Subcutaneous abdominal adipose tissue (tissue), 5 donors: Measurements from ENCODE around the gene DPH3.
A peak's percentile ranks its signal among the peaks of the same experiment; 100 is the strongest.

Source experiments
- H3K27ac ChIP-seq: one replicate; pipeline ENCODE4 v1.7.0; 2013; ENCODE audit warnings: low read depth, mild to moderate bottlenecking, inconsistent platforms, low read length, moderate library complexity
- H3K27me3 ChIP-seq, 5 donors: one replicate each; pipeline ENCODE4 v1.7.0; 2013; ENCODE audit warnings: low read length in 5 of 5, inconsistent platforms in 1 of 5; ENCODE audit not compliant: control insufficient read depth in 5 of 5, insufficient read depth in 4 of 5
- H3K36me3 ChIP-seq, 5 donors: one replicate each; pipeline ENCODE4 v1.7.0; 2013; ENCODE audit warnings: low read length in 5 of 5; ENCODE audit not compliant: control insufficient read depth in 5 of 5, insufficient read depth in 5 of 5
- H3K4me1 ChIP-seq, 5 donors: one replicate each; pipeline ENCODE4 v1.7.0; 2013; ENCODE audit warnings: low read length in 5 of 5, mild to moderate bottlenecking in 3 of 5, moderate library complexity in 1 of 5; ENCODE audit not compliant: control insufficient read depth in 5 of 5, insufficient read depth in 5 of 5
- H3K4me3 ChIP-seq, 5 donors: one replicate each; pipeline ENCODE4 v1.7.0; 2013; ENCODE audit warnings: low read length in 5 of 5, low read depth in 1 of 5
- H3K9ac ChIP-seq, 5 donors: one replicate each; pipeline ENCODE4 v1.7.0; 2013; ENCODE audit warnings: low read length in 5 of 5, mild to moderate bottlenecking in 4 of 5, moderate library complexity in 3 of 5
- H3K9me3 ChIP-seq, 5 donors: one replicate each; pipeline ENCODE4 v1.7.0; 2013; ENCODE audit warnings: low read length in 5 of 5; ENCODE audit not compliant: control insufficient read depth in 5 of 5
- donor health status: healthy.
- donor health status: healthy.
- donor health status: healthy.
- donor health status: healthy.
- donor health status: healthy.

Gene DPH3

DNA sequence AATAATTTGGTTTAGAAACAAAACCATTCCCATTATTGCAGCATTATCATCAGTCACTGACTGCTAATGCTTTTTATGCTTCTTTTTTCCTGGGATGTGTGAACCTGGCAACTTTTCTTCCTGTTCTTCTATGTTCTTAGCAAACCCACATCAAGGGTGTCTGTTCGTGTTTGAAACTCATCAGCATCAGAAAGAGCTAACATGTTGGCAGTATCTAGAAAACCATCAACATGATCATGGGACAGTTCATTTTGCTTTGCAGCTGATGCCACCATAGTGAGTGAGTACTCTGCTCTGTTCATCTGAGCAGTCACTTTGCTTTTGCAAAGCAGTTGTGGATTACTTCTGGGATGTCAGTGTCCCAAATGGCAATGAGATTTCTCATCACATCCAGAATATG lies 5.9 kb downstream of the DPH3 start:
- Histone ChIP-seq H3K27ac (peak overlapping the region; percentile 19), H3K27me3 (no peaks in the 10 kb centered on the region), H3K36me3 (peaks cover 14 to 31% (median 23%) of the 10 kb centered on the region in 5 donors), H3K9ac (no peak overlapping the region), H3K4me1 (peaks cover under 1 to 14% (median 10%) of the 10 kb centered on the region in 5 donors), H3K4me3 (no peak overlapping the region), H3K9me3 (no peaks in the 10 kb centered on the region)

DNA sequence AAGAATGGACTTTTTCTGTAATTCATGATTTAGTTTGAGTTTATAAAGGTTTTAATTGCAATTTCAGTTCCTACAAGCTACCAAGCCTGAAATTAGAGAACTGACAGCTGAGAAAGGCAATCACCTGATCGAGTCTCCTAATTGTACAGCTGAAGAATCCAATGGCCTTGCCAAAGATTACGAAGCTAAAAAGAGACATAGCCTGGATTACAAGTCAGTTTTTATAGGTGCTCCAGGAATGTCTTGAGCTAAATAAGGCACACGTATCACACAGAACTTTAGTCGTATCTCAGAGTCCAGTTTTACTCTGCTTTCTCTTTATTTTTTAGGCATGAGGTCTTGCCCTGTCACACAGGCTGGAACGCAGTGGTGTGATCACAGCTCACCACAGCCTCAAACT lies 6.6 kb downstream of the DPH3 start:
- Histone ChIP-seq H3K36me3 (peaks cover 14 to 31% (median 23%) of the 10 kb centered on the region in 5 donors), H3K27me3 (no peaks in the 10 kb centered on the region), H3K4me1 (peaks cover 5 to 15% (median 14%) of the 10 kb centered on the region in 5 donors), H3K9ac (no peak overlapping the region), H3K9me3 (no peaks in the 10 kb centered on the region), H3K27ac (peak overlapping the region; percentile 19), H3K4me3 (no peak overlapping the region)

DNA sequence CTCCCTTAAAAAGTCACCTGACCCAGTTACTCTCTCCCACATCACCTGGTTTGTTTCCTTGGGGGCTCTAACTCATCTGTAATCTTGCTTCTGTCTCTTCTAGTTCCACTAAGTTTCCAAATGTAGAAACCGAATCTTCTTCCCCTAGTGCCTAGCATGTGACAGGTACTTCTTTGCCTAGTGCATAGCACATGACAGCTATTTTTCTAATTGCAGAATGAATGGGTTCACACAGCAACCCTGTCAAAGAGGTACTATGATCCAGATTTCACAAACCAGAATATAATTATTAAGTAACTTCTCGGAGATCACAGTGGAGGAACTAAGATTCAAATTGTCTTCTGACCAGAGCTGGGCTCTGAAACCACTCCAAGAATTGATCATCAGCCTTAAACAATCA lies 7.4 kb downstream of the DPH3 start:
- Histone ChIP-seq H3K27ac (no peak overlapping the region), H3K4me3 (no peak overlapping the region), H3K9ac (no peak overlapping the region), H3K36me3 (peaks cover 14 to 31% (median 23%) of the 10 kb centered on the region in 5 donors), H3K9me3 (no peaks in the 10 kb centered on the region), H3K4me1 (peaks cover 5 to 18% (median 15%) of the 10 kb centered on the region in 5 donors), H3K27me3 (no peaks in the 10 kb centered on the region)

DNA sequence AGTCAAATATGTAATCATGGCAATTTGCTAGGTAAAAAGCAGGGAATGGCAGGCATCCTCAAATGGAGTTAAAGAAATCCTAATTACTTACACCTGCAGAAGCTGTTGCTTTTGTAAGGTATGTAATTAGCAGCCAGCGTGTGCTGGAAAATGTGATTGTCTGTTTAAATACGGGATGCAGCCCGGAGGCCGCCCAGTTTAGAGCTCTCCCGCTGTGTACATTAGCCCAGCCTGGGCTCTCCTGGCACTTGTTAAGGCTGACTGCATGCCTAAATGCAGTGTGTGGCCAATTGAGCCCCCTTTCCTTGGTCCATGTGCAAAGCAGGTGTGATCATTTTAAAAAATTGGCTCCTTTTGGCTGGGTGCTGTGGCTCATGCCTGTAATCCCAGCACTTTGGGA lies 9.0 kb downstream of the DPH3 start:
- H3K27me3 ChIP-seq = no peaks in the 10 kb centered on the region
- H3K9me3 ChIP-seq = no peaks in the 10 kb centered on the region
- no peak overlapping the region for H3K4me3 ChIP-seq
- peaks cover 14 to 29% (median 23%) of the 10 kb centered on the region in 5 donors for H3K36me3 ChIP-seq
- peaks cover 5 to 20% (median 13%) of the 10 kb centered on the region in 5 donors for H3K4me1 ChIP-seq
- no peak overlapping the region for H3K27ac ChIP-seq
- H3K9ac ChIP-seq = no peak overlapping the region

DNA sequence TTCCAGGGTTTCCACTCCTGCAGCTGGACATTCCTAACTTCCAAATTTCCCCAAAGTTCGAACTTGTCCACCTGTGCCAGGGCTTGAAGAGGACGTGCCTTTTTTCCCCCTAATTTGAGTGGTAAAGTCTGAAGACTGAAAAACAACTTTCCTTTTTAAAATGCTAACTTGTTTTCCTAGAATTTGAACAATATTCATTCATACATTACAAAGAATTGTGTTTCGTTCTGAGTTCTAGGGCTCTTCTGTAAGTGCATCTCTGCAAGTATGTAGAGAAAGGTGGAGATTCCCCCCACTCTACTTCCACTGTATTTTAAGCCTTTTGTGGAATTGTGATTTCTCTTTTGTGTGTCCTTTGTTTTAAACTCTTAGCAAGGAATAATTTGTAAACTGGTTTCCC lies 9.4 kb downstream of the DPH3 start:
- no peaks in the 10 kb centered on the region for H3K9me3 ChIP-seq
- no peak overlapping the region for H3K4me3 ChIP-seq
- H3K27ac ChIP-seq = no peak overlapping the region
- peaks cover 5 to 20% (median 13%) of the 10 kb centered on the region in 5 donors for H3K4me1 ChIP-seq
- peaks cover 10 to 25% (median 19%) of the 10 kb centered on the region in 5 donors for H3K36me3 ChIP-seq
- H3K27me3 ChIP-seq = no peaks in the 10 kb centered on the region
- H3K9ac ChIP-seq = no peak overlapping the region

DNA sequence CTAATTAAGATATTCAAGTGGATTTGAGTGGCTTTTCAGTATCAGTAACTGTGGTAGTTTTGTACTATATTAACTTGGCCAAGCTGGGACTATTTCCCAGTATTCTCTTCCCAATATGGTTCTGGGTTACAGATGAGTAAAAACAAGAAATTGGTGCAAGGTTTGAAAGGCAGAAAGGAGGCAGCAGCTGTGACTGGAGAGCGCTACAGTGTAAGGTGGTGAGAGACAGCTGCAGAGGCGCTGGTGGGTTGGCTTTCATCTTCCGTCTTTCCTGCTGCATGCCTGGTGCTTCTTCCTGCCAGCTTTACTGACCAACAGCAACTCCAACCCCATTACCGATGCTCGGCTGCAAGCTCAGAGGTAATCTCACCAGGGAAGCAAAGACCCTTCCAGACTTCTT lies 9.8 kb downstream of the DPH3 start:
- Histone ChIP-seq H3K9ac (no peak overlapping the region), H3K27me3 (no peaks in the 10 kb centered on the region), H3K27ac (no peak overlapping the region)

DNA sequence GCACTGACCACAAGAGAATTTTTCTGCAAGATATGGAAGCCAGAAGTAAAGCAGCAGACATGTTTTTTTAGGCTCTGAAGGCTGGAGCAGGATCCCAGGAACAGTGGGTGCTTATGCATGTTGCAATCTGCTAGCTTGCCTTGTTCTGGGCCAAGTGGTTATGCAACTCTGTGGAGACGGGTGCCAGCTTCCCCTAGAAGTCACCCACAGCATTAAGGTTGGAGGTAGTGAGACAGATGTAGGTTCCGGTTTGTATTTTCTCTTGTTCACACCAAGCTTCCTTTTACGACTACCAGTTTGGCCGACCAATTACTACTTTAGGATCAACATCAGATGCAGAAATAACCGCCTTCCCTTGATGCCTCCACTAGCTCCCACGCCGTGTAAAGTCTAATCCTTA lies 11.1 kb downstream of the DPH3 start:
- Histone ChIP-seq H3K27ac (no peak overlapping the region), H3K4me3 (no peak overlapping the region)

More for the DNA sequence above, 9.8 kb downstream of the DPH3 start:
- Histone ChIP-seq H3K36me3 (peaks cover 6 to 21% (median 15%) of the 10 kb centered on the region in 5 donors), H3K4me3 (no peak overlapping the region), H3K9me3 (no peaks in the 10 kb centered on the region), H3K4me1 (peaks cover 5 to 20% (median 13%) of the 10 kb centered on the region in 5 donors)

DNA sequence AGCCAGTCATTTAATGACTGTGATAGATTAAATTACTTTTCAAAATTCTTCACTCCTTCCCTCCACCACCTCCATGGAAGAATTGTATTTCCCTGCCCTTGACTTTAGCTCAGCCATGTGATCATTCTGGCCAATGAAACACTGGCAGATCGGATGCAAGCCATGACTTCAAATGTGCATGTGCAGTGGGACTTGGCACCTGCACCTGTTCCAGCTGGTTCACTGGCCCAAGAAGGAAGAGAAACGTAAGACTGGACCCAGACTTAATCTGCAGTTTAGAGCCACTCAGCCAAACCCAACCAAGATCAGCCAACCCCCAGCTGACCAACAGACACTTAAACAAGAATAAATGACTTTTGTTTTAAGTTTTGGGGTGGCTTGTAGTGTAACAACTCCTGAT lies 11.8 kb downstream of the DPH3 start:
- peaks cover 5 to 20% (median 13%) of the 10 kb centered on the region in 5 donors for H3K4me1 ChIP-seq
- H3K9me3 ChIP-seq = no peaks in the 10 kb centered on the region
- peaks cover 0 to 6% (median 0%) of the 10 kb centered on the region in 5 donors for H3K36me3 ChIP-seq
- H3K27ac ChIP-seq = no peak overlapping the region
- no peak overlapping the region for H3K9ac ChIP-seq
- H3K27me3 ChIP-seq = no peaks in the 10 kb centered on the region
- no peak overlapping the region for H3K4me3 ChIP-seq

More for the DNA sequence above, 11.1 kb downstream of the DPH3 start:
- Histone ChIP-seq H3K4me1 (peaks cover 5 to 20% (median 13%) of the 10 kb centered on the region in 5 donors), H3K36me3 (peaks cover 0 to 9% (median 2%) of the 10 kb centered on the region in 5 donors), H3K9ac (no peak overlapping the region), H3K27me3 (no peaks in the 10 kb centered on the region), H3K9me3 (no peaks in the 10 kb centered on the region)

DNA sequence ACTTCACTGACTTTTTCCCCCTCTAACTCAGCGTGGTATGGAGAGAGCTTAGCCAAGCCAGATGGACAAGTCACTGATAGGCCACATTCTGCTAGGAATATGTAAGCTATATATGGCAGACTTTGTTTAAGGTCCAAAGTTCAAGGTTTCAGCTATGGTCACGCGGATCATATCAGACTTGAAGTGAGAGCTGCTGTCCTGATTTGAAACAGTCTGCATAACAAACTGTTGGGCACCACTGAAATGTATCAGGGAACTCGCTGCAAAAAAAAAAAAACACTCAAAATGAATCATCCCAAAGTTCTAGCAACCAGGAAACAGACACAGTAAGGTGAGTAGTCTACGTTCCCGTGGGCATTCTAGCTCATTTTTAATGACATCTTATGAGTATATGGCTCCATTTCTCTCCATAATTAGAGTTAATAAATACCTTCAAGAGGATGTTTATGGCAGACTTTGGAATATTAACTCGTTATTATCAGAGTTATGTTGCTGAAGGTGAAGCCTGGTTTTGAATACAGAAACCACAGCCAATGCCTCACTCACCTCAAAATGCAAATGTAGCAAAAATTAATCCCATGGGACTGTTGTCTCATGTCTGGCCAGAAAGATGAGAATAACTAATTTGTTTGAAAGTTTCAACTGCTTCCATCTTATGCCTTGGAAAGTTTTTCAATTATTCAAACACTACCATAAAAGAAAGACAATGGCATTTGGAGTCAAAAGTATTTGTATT lies 12.3 kb downstream of the DPH3 start:
- no peak overlapping the region for H3K4me3 ChIP-seq
- no peaks in the 10 kb centered on the region for H3K27me3 ChIP-seq
- H3K9ac ChIP-seq = no peak overlapping the region
- H3K9me3 ChIP-seq = no peaks in the 10 kb centered on the region
- H3K27ac ChIP-seq = no peak overlapping the region
- H3K36me3 ChIP-seq = peaks cover 0 to 6% (median 0%) of the 10 kb centered on the region in 5 donors
- peaks cover 5 to 18% (median 13%) of the 10 kb centered on the region in 5 donors for H3K4me1 ChIP-seq

DNA sequence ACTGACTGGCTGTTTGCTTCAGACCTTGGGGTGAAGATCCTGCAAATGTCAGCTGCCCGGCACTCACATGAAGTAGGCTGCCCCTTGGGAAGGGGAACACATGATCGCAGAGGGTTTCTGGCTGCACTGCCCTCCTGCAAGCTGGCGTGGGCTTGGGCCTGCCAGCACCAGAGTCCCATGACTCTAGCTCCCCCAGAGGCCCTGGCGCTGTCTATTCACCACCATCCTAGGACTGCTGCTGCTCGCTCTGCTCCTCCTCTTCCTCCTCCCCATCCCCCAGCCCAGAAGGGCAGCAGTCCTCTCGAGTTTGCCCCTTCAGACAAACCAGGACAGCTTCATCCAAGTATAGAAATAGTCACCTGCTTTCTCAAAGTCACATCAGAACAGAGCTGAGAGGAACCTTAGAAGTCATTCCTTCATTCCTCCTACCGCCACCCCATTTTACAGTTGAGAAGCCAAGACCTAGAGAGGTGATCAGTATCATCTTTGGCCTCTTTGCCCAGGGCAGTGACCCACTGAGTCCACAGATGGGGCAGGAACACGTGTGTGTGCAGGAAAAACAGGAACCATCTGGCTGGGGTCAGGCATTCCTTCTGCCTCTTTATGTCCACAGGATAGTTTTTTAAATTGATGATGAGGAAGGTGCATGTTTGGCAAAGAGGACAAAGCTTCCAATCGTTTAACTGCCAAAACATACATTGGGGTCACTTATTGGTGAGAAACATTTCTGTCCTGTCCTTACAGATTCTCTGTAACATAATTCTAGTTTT lies 13.2 kb downstream of the DPH3 start:
- Histone ChIP-seq H3K27me3 (no peaks in the 10 kb centered on the region), H3K4me3 (no peak overlapping the region), H3K27ac (no peak overlapping the region), H3K36me3 (peaks cover 0 to 1% (median 0%) of the 10 kb centered on the region in 5 donors), H3K9ac (no peak overlapping the region), H3K4me1 (peaks cover 6 to 18% (median 14%) of the 10 kb centered on the region in 5 donors), H3K9me3 (no peaks in the 10 kb centered on the region)
